K562 (cell line): ENCODE data around the gene KLHL18. TPM values are rescaled to one million over a fixed set of nuclear protein-coding genes. Genes with fewer than 3 reads are reported as not detected.

Experiments
- CLOCK ChIP-seq: fragments of 250-450 bp; sonication (Bioruptor Pico); IDR thresholded peaks from 2 replicates; pipeline ENCODE4 v1.4.0; 2020; ENCODE audit warnings: mild to moderate bottlenecking, moderate library complexity, borderline replicate concordance
- CREB1 ChIP-seq, 2 experiments: sonication (generic) in 1 of 2; formaldehyde crosslinking in 1 of 2; IDR thresholded peaks; 2 replicates each; pipeline versions ENCODE4 v1.6.1 to v1.8.0; 2012 to 2022; ENCODE audit warnings: inconsistent platforms in 1 of 2, mild to moderate bottlenecking in 1 of 2, missing genetic modification reagents in 1 of 2, moderate library complexity in 1 of 2
- DEAF1 ChIP-seq: fragments of 450-650 bp; formaldehyde crosslinking; IDR thresholded peaks from 2 replicates; pipeline ENCODE4 v1.4.0; 2020; ENCODE audit warnings: mild to moderate bottlenecking, moderate library complexity
- FOXA1 ChIP-seq: fragments of 450-650 bp; IDR thresholded peaks from 2 replicates; pipeline ENCODE4 v1.6.1; 2016; ENCODE audit warnings: mild to moderate bottlenecking, borderline replicate concordance
- MTA3 ChIP-seq: fragments of 450-650 bp; formaldehyde crosslinking; IDR thresholded peaks from 2 replicates; pipeline ENCODE4 v1.6.1; 2017; ENCODE audit warnings: mild to moderate bottlenecking, borderline replicate concordance
- NCOA6 ChIP-seq: fragments of 450-650 bp; IDR thresholded peaks from 2 replicates; pipeline ENCODE4 v1.6.1; 2017; ENCODE audit warnings: mild to moderate bottlenecking
- PBX2 ChIP-seq, 2 experiments: IDR thresholded peaks in 1 of 2; conservative IDR thresholded peaks in 1 of 2; 2 replicates each; pipeline ENCODE4 v1.6.1; 2016; ENCODE audit warnings: low read depth in 2 of 2, mild to moderate bottlenecking in 1 of 2, missing compliant biosample characterization in 1 of 2, missing genetic modification characterization in 1 of 2, moderate library complexity in 1 of 2
- PHB2 ChIP-seq: fragments of 450-650 bp; IDR thresholded peaks from 2 replicates; pipeline ENCODE4 v1.6.1; 2017; ENCODE audit warnings: low read depth
- PPARD ChIP-seq: fragments of 250-450 bp; sonication (Bioruptor Pico); IDR thresholded peaks from 2 replicates; pipeline ENCODE4 v1.8.0; 2022; ENCODE audit warnings: inconsistent platforms, mild to moderate bottlenecking, moderate library complexity
- PTBP1 ChIP-seq: fragments of 200-400 bp; formaldehyde crosslinking; IDR thresholded peaks from 2 replicates; pipeline ENCODE4 v1.6.1; 2017; ENCODE audit warnings: low read depth, low read length
- SREBF2 ChIP-seq: sonication (generic); formaldehyde crosslinking; IDR thresholded peaks from 2 replicates; pipeline ENCODE4 v1.4.0; 2020; ENCODE audit warnings: mild to moderate bottlenecking, missing genetic modification reagents
- THRAP3 ChIP-seq: fragments of 450-650 bp; IDR thresholded peaks from 2 replicates; pipeline ENCODE4 v1.6.1; 2016; ENCODE audit warnings: mild to moderate bottlenecking, inconsistent platforms, borderline replicate concordance
- ZNF232 ChIP-seq: sonication (generic); formaldehyde crosslinking; IDR thresholded peaks from 2 replicates; pipeline ENCODE4 v1.8.0; 2022; ENCODE audit warnings: mild to moderate bottlenecking, missing genetic modification reagents
- ZNF583 ChIP-seq: fragments of 250-450 bp; sonication (Bioruptor Pico); IDR thresholded peaks from 2 replicates; pipeline ENCODE4 v1.4.0; 2020
- ZNF77 ChIP-seq: fragments of 250-450 bp; sonication (Bioruptor Pico); IDR thresholded peaks from 2 replicates; pipeline ENCODE4 v1.5.0; 2020
- polyA plus RNA-seq, 8 experiments: library from polyadenylated mRNA; depleted of rRNA in 4 of 8; stranded (reverse) in 5 of 8; unstranded in 3 of 8; fragments of >200 nt; fragmentation: Nextera tagmentation in 2 of 8; fragmentation: Illumina TruSeq in 1 of 8; extraction: Ambion mirVana in 2 of 8; extraction: Trizol in 1 of 8; gene quantifications; 2 replicates each; pipeline versions ENCODE4 v1.2.1 to v1.2.3, GENCODE V29; 2011 to 2014; ENCODE audit warnings: inconsistent platforms in 1 of 8, missing spikeins in 1 of 8
- total RNA-seq, 7 experiments: library from RNA; depleted of rRNA in 6 of 7; stranded (reverse); fragments of >200 nt in 6 of 7; fragmentation: Illumina TruSeq in 2 of 7; extraction: Trizol in 2 of 7; gene quantifications; 2 replicates each; pipeline versions ENCODE4 v1.2.1 to v1.2.3, GENCODE V29; 2011 to 2021; ENCODE audit warnings: low replicate concordance in 1 of 7
- TF ChIP-seq, protein P1 (sequence below): IDR thresholded peaks from 2 replicates; pipeline ENCODE4 v1.6.1; 2011; ENCODE audit not compliant: insufficient read length; ENCODE audit errors: extremely low read depth
- TF ChIP-seq, protein P2 (sequence below): fragments of 250-450 bp; sonication (Bioruptor Pico); IDR thresholded peaks from 2 replicates; pipeline ENCODE4 v1.8.0; 2021; ENCODE audit warnings: moderate library complexity, mild to moderate bottlenecking, inconsistent platforms

Gene KLHL18
- total and polyA plus RNA-seq, 9 of the 15 experiments (the other 6 are each of a cell fraction or from before 2014, with no cell fraction given) = 26.7 to 97.5 (median 48.7) TPM

DNA sequence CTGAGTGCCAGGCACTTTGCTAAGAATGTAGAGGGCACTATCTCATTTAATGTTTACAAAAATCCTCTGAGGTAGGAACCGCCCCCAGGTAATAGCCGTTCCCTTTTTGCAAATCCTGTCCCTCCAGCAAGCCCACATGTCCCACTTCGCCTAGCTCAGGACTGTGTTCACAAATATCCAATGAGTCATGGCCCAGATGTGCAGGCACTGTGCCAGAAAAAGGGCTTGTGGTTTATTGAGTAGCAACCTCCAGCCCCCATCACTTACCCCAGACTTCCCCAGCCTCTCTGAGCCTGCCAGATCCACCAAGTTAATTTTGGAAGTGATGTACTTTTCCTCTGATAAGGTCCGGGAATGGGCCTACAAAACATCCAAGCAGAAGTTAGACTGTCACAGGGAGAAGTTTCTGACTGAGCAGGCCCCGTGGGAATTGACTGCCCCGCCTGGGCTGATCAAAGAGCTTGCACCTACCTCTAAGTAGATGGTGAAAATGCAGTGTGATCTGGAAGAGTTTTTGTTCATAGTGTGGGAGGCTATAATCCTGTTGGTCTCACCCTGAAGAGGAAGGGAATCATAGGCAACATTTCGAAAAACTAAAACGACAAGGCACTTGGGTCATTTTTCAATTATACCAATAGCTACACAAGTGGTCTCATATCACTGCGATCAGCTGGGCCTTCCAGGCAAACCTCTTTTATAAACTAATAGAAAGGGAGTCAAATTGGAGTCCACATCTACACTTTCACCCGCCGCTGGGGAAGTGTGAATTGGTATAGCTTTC is 15.8 kb upstream of the KLHL18 start (continued):
- TF ChIP-seq DEAF1 (no peak), MTA3 (peak; percentile 75; the same call in 1 of the 2 replicates), PHB2 (no peak), FOXA1 (no peak), NCOA6 (no peak), PBX2 (CRISPR knock-in tag; IDR thresholded peaks at IDR 0.05; ENCODE audit: low read depth) (no peak), PBX2 (tag; conservative IDR thresholded peaks at IDR 0.05; ENCODE audit: low read depth) (no peak), ZNF583 (CRISPR knock-in tag) (no peak), PTBP1 (no peak), THRAP3 (no peak), SREBF2 (CRISPR knock-in tag) (no peak), ZNF77 (CRISPR knock-in tag) (no peak), PPARD (no peak), CLOCK (no peak), ZNF232 (CRISPR knock-in tag) (no peak), CREB1 (IDR thresholded peaks at IDR 0.05) (no peak), CREB1 (CRISPR knock-in tag; IDR thresholded peaks at IDR 0.05) (no peak; the same call in 1 of the 2 replicates)
- TF ChIP-seq, protein P1, sequence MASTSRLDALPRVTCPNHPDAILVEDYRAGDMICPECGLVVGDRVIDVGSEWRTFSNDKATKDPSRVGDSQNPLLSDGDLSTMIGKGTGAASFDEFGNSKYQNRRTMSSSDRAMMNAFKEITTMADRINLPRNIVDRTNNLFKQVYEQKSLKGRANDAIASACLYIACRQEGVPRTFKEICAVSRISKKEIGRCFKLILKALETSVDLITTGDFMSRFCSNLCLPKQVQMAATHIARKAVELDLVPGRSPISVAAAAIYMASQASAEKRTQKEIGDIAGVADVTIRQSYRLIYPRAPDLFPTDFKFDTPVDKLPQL = no peak
- TF ChIP-seq, protein P2, sequence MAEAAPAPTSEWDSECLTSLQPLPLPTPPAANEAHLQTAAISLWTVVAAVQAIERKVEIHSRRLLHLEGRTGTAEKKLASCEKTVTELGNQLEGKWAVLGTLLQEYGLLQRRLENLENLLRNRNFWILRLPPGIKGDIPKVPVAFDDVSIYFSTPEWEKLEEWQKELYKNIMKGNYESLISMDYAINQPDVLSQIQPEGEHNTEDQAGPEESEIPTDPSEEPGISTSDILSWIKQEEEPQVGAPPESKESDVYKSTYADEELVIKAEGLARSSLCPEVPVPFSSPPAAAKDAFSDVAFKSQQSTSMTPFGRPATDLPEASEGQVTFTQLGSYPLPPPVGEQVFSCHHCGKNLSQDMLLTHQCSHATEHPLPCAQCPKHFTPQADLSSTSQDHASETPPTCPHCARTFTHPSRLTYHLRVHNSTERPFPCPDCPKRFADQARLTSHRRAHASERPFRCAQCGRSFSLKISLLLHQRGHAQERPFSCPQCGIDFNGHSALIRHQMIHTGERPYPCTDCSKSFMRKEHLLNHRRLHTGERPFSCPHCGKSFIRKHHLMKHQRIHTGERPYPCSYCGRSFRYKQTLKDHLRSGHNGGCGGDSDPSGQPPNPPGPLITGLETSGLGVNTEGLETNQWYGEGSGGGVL (CRISPR knock-in tag) = no peak
